ENCODE data around the gene SCEL.

SCEL gene

GRCh38 chr13:77554069-77554468 is 18.6 kb downstream of the SCEL start:
- DNase-seq (ENCODE audit: insufficient read length, low spot score) (no peak), FAIRE-seq (no peak)

GRCh38 chr13:77555246-77555645 is 19.7 kb downstream of the SCEL start:
- DNase-seq (ENCODE audit: insufficient read length, low spot score) (no peak), FAIRE-seq (no peak)

GRCh38 chr13:77558016-77558415 is 22.5 kb downstream of the SCEL start:
- no peak for FAIRE-seq

GRCh38 chr13:77563111-77563510 is 27.6 kb downstream of the SCEL start:
- no peak for DNase-seq (ENCODE audit: insufficient read length, low spot score)
- no peak for FAIRE-seq

More at GRCh38 chr13:77558016-77558415, 22.5 kb downstream of the SCEL start:
- DNase-seq (ENCODE audit: insufficient read length, low spot score), result no peak

- DNase-seq (ENCODE audit: insufficient read length, low spot score) (no peak), FAIRE-seq (peak; percentile 90)
These were observed 30.1 kb downstream of the SCEL start for GRCh38 chr13:77565635-77566034.

- FAIRE-seq, result no peak
- no peak for DNase-seq (ENCODE audit: insufficient read length, low spot score)
These were observed 36.5 kb downstream of the SCEL start for GRCh38 chr13:77571956-77572355.

- DNase-seq (ENCODE audit: insufficient read length, low spot score) (no peak), FAIRE-seq (no peak)
These were observed 38.6 kb downstream of the SCEL start for GRCh38 chr13:77574096-77574495.

- no peak for DNase-seq (ENCODE audit: insufficient read length, low spot score)
- no peak for FAIRE-seq
These were observed 44.5 kb downstream of the SCEL start for GRCh38 chr13:77579959-77580358.

- DNase-seq (ENCODE audit: insufficient read length, low spot score), result no peak
- FAIRE-seq, result no peak
These were observed 45.2 kb downstream of the SCEL start for GRCh38 chr13:77580748-77581147.

- no peak for DNase-seq (ENCODE audit: insufficient read length, low spot score)
- FAIRE-seq, result peak; percentile 76
These were observed 48.1 kb downstream of the SCEL start for GRCh38 chr13:77583581-77583980.

- no peak for DNase-seq (ENCODE audit: insufficient read length, low spot score)
- FAIRE-seq, result no peak
These were observed 48.6 kb downstream of the SCEL start for GRCh38 chr13:77584106-77584505.

- no peak for FAIRE-seq
- no peak for DNase-seq (ENCODE audit: insufficient read length, low spot score)
These were observed 59.8 kb downstream of the SCEL start for GRCh38 chr13:77595166-77595810.

- DNase-seq (ENCODE audit: insufficient read length, low spot score) (no peak), FAIRE-seq (no peak)
These were observed 61.3 kb downstream of the SCEL start for GRCh38 chr13:77596777-77597176.

GRCh38 chr13:77599351-77599750 is 63.8 kb downstream of the SCEL start:
- no peak for DNase-seq (ENCODE audit: insufficient read length, low spot score)
- FAIRE-seq, result no peak

GRCh38 chr13:77600701-77601100 is 65.2 kb downstream of the SCEL start:
- FAIRE-seq (no peak), DNase-seq (ENCODE audit: insufficient read length, low spot score) (no peak)

GRCh38 chr13:77611068-77611467 is 75.6 kb downstream of the SCEL start:
- no peak for FAIRE-seq
- DNase-seq (ENCODE audit: insufficient read length, low spot score), result no peak

GRCh38 chr13:77616027-77616426 is 80.5 kb downstream of the SCEL start:
- FAIRE-seq (no peak), DNase-seq (ENCODE audit: insufficient read length, low spot score) (no peak)

- DNase-seq (ENCODE audit: insufficient read length, low spot score), result no peak
- FAIRE-seq, result no peak
These were observed 84.1 kb downstream of the SCEL start for GRCh38 chr13:77619655-77620054.

- FAIRE-seq (no peak), DNase-seq (ENCODE audit: insufficient read length, low spot score) (no peak)
These were observed 84.6 kb downstream of the SCEL start for GRCh38 chr13:77620138-77620537.

GRCh38 chr13:77623806-77624205 is 88.3 kb downstream of the SCEL start:
- DNase-seq (ENCODE audit: insufficient read length, low spot score), result no peak

GRCh38 chr13:77628170-77628569 is 92.7 kb downstream of the SCEL start:
- FAIRE-seq, result no peak
- no peak for DNase-seq (ENCODE audit: insufficient read length, low spot score)

More at GRCh38 chr13:77623806-77624205, 88.3 kb downstream of the SCEL start:
- FAIRE-seq, result no peak

- FAIRE-seq (no peak), DNase-seq (ENCODE audit: insufficient read length, low spot score) (no peak)
These were observed 102.1 kb downstream of the SCEL start for GRCh38 chr13:77637588-77637987.

- DNase-seq (ENCODE audit: insufficient read length, low spot score) (no peak), FAIRE-seq (no peak)
These were observed 114.9 kb downstream of the SCEL start for GRCh38 chr13:77650409-77650808.

All from GM19239 (cell line).